H9 (cell line): Measurements from ENCODE around the gene TMEM41A. TPM values are rescaled to one million over a fixed set of nuclear protein-coding genes. Genes with fewer than 3 reads are reported as not detected.

Experiments
- DNase-seq: peaks from one replicate; pipeline ENCODE4 v3.0.0-alpha.2; 2017
- H2AFZ ChIP-seq: one replicate; pipeline ENCODE4 v1.6.1; 2013; ENCODE audit warnings: mild to moderate bottlenecking, low read length, control low read depth, moderate library complexity
- H2AK5ac ChIP-seq: 2 replicates; pipeline ENCODE4 v1.6.1; 2013; ENCODE audit warnings: low read length, control low read depth, mixed read lengths; ENCODE audit not compliant: insufficient read length
- H2BK120ac ChIP-seq: one replicate; pipeline ENCODE4 v1.6.1; 2013; ENCODE audit warnings: low read depth, mild to moderate bottlenecking, low read length, control low read depth, inconsistent platforms; ENCODE audit not compliant: poor library complexity, severe bottlenecking
- H2BK12ac ChIP-seq: 2 replicates; pipeline ENCODE4 v1.6.1; 2013; ENCODE audit warnings: low read length, control low read depth, mixed read lengths, low read depth; ENCODE audit not compliant: insufficient read length
- H2BK15ac ChIP-seq: 2 replicates; pipeline ENCODE4 v1.6.1; 2013; ENCODE audit warnings: low read depth, low read length, control low read depth
- H2BK20ac ChIP-seq: one replicate; pipeline ENCODE4 v1.6.1; 2013; ENCODE audit warnings: low read depth, mild to moderate bottlenecking, low read length, control low read depth, inconsistent platforms; ENCODE audit not compliant: poor library complexity, severe bottlenecking
- H2BK5ac ChIP-seq: 2 replicates; pipeline ENCODE4 v1.6.1; 2013; ENCODE audit warnings: low read length, control low read depth, mixed read lengths; ENCODE audit not compliant: insufficient read length
- H3K14ac ChIP-seq: 2 replicates; pipeline ENCODE4 v1.6.1; 2013; ENCODE audit warnings: low read length, control low read depth; ENCODE audit not compliant: insufficient read depth
- H3K18ac ChIP-seq: 2 replicates; pipeline ENCODE4 v1.6.1; 2013; ENCODE audit warnings: low read depth, mild to moderate bottlenecking, mixed read lengths, low read length, control low read depth; ENCODE audit not compliant: insufficient read length
- H3K23ac ChIP-seq: 2 replicates; pipeline ENCODE4 v1.6.1; 2013; ENCODE audit warnings: low read length, control low read depth, mixed read lengths, low read depth; ENCODE audit not compliant: insufficient read length
- H3K23me2 ChIP-seq: 2 replicates; pipeline ENCODE4 v1.6.1; 2013; ENCODE audit warnings: low read depth, mild to moderate bottlenecking, mixed read lengths, low read length, control low read depth; ENCODE audit not compliant: insufficient read length, poor library complexity, severe bottlenecking
- H3K27ac ChIP-seq: 2 replicates; pipeline ENCODE4 v1.5.1; 2013; ENCODE audit warnings: low read length, control low read depth, mixed read lengths, low read depth; ENCODE audit not compliant: insufficient read length
- H3K27me3 ChIP-seq: 2 replicates; pipeline ENCODE4 v1.6.1; 2013; ENCODE audit warnings: low read length, control low read depth, inconsistent platforms; ENCODE audit not compliant: insufficient read depth
- H3K4ac ChIP-seq: 2 replicates; pipeline ENCODE4 v1.6.1; 2013; ENCODE audit warnings: low read depth, mild to moderate bottlenecking, control low read depth, inconsistent platforms, low read length, moderate library complexity
- H3K4me1 ChIP-seq: 2 replicates; pipeline ENCODE4 v1.6.1; 2013; ENCODE audit warnings: low read length, control low read depth, inconsistent platforms; ENCODE audit not compliant: insufficient read depth
- H3K4me2 ChIP-seq: 2 replicates; pipeline ENCODE4 v1.6.1; 2013; ENCODE audit warnings: low read length, control low read depth, mixed read lengths; ENCODE audit not compliant: insufficient read length, insufficient read depth
- H3K56ac ChIP-seq: 2 replicates; pipeline ENCODE4 v1.6.1; 2013; ENCODE audit warnings: low read depth, mild to moderate bottlenecking, mixed read lengths, low read length, control low read depth; ENCODE audit not compliant: insufficient read length
- H3K79me1 ChIP-seq: 2 replicates; pipeline ENCODE4 v1.6.1; 2013; ENCODE audit warnings: low read depth, mild to moderate bottlenecking, moderate library complexity, low read length, control low read depth, inconsistent platforms; ENCODE audit not compliant: insufficient read depth, poor library complexity, severe bottlenecking
- H3K79me2 ChIP-seq: 2 replicates; pipeline ENCODE4 v1.6.1; 2013; ENCODE audit warnings: low read length, control low read depth, inconsistent platforms; ENCODE audit not compliant: insufficient read depth
- H3K9ac ChIP-seq: 2 replicates; pipeline ENCODE4 v1.6.1; 2013; ENCODE audit warnings: low read length, control low read depth, mixed read lengths; ENCODE audit not compliant: insufficient read length; ENCODE audit errors: extremely low read depth
- H3K9me3 ChIP-seq: one replicate; pipeline ENCODE4 v1.6.1; 2013; ENCODE audit warnings: low read depth, low read length, inconsistent platforms; ENCODE audit not compliant: control insufficient read depth
- H3T11ph ChIP-seq: one replicate; pipeline ENCODE4 v1.6.1; 2013; ENCODE audit warnings: mild to moderate bottlenecking, low read length, control low read depth, inconsistent platforms
- H4K20me1 ChIP-seq: one replicate; pipeline ENCODE4 v1.6.1; 2013; ENCODE audit not compliant: control insufficient read depth, insufficient read length, insufficient read depth
- H4K5ac ChIP-seq: 2 replicates; pipeline ENCODE4 v1.6.1; 2013; ENCODE audit warnings: low read depth, mild to moderate bottlenecking, mixed read lengths, low read length, control low read depth; ENCODE audit not compliant: insufficient read length
- H4K8ac ChIP-seq: replicated peaks from 2 replicates; pipeline ENCODE4 v1.6.1; 2013; ENCODE audit warnings: low read length, control low read depth, mixed read lengths, low read depth; ENCODE audit not compliant: insufficient read length
- H4K91ac ChIP-seq: 2 replicates; pipeline ENCODE4 v1.6.1; 2013; ENCODE audit warnings: low read depth, mild to moderate bottlenecking, moderate library complexity, mixed read lengths, low read length, control low read depth; ENCODE audit not compliant: insufficient read length
- H3K27ac Mint-ChIP-seq, 3 experiments: 2 replicates in 2 of 3; 3 replicates in 1 of 3; pipeline ENCODE4 v1.8.0; 2020 to 2021; ENCODE audit warnings: mixed read lengths in 3 of 3, mild to moderate bottlenecking in 1 of 3, moderate library complexity in 1 of 3
- H3K27me3 Mint-ChIP-seq: 2 replicates; pipeline ENCODE4 v1.8.0; 2021; ENCODE audit warnings: low read depth, mild to moderate bottlenecking, moderate library complexity, mixed read lengths
- H3K36me3 Mint-ChIP-seq, 3 experiments: 2 replicates in 2 of 3; 3 replicates in 1 of 3; pipeline ENCODE4 v1.8.0; 2020 to 2021; ENCODE audit warnings: low read depth in 3 of 3, mixed read lengths in 3 of 3; ENCODE audit not compliant: insufficient read depth in 1 of 3
- H3K4me1 Mint-ChIP-seq, 2 experiments: 2 replicates each; pipeline ENCODE4 v1.8.0; 2020; ENCODE audit warnings: mixed read lengths in 2 of 2
- H3K4me3 Mint-ChIP-seq, 2 experiments: 2 replicates in 1 of 2; 3 replicates in 1 of 2; pipeline ENCODE4 v1.8.0; 2020 to 2021; ENCODE audit warnings: mild to moderate bottlenecking in 2 of 2, mixed read lengths in 2 of 2, moderate library complexity in 1 of 2
- H3K9me3 Mint-ChIP-seq, 2 experiments: 2 replicates in 1 of 2; 3 replicates in 1 of 2; pipeline ENCODE4 v1.8.0; 2020; ENCODE audit warnings: mild to moderate bottlenecking in 2 of 2, mixed read lengths in 2 of 2, moderate library complexity in 1 of 2
- CTCF ChIP-seq: fragments of 200-600 bp; sonication (generic); conservative IDR thresholded peaks from 3 replicates; pipeline ENCODE4 v1.8.0; 2021; ENCODE audit warnings: antibody characterized with exemption, mild to moderate bottlenecking
- WGBS: extraction: QIAGEN DNeasy Blood & Tissue Kit; methylation state at CpG from one replicate; pipeline ENCODE4 v1.1.7; 2013; ENCODE audit warnings: missing lambda C conversion rate, low lambda C conversion rate, mixed read lengths; ENCODE audit not compliant: insufficient read length; ENCODE audit errors: extremely low coverage; 5-methylcytosine and 5-hydroxymethylcytosine counted together
- total RNA-seq: library from RNA; stranded (reverse); gene quantifications from 2 replicates; pipeline ENCODE4 v1.2.1, GENCODE V29; 2021

Gene TMEM41A
- total RNA-seq, 1 experiment from 2014 or later = 23.9 TPM

- no peaks in the 10 kb centered on the region for H3K4me1 ChIP-seq
- H2BK12ac ChIP-seq = no peak overlapping the region
- no peak overlapping the region for H2AK5ac ChIP-seq
- no peak for TF ChIP-seq CTCF
- H4K5ac ChIP-seq = no peak overlapping the region
- H3K4ac ChIP-seq = no peak overlapping the region
- no peak overlapping the region for H3K56ac ChIP-seq
- H2AFZ ChIP-seq = no peak overlapping the region
- H3K27ac Mint-ChIP-seq = no peak overlapping the region
- peaks cover 7% of the 10 kb centered on the region for H3K27me3 Mint-ChIP-seq
- no peaks in the 10 kb centered on the region for H3K23me2 ChIP-seq
- no peak for DNase-seq
- H3K79me1 ChIP-seq = no peaks in the 10 kb centered on the region
- no peak overlapping the region for H4K8ac ChIP-seq
- H3K4me1 Mint-ChIP-seq = no peaks in the 10 kb centered on the region
- no peaks in the 10 kb centered on the region for H4K20me1 ChIP-seq
- H3K23ac ChIP-seq = no peak overlapping the region
- no peaks in the 10 kb centered on the region for H3K9me3 ChIP-seq
- H3K27me3 ChIP-seq = no peaks in the 10 kb centered on the region
- no peak overlapping the region for H4K91ac ChIP-seq
- no peak overlapping the region for H3K18ac ChIP-seq
- H2BK20ac ChIP-seq = no peak overlapping the region
- no peak overlapping the region for H3K4me3 Mint-ChIP-seq
- no peak overlapping the region for H3K9ac ChIP-seq
- H3K36me3 Mint-ChIP-seq = no peaks in the 10 kb centered on the region
- H3K27ac ChIP-seq = no peak overlapping the region
- no peak overlapping the region for H2BK120ac ChIP-seq
- no peak overlapping the region for H2BK5ac ChIP-seq
- H3K9me3 Mint-ChIP-seq = no peaks in the 10 kb centered on the region
- no peak overlapping the region for H3K14ac ChIP-seq
- no peak overlapping the region for H3K4me2 ChIP-seq
- no peaks in the 10 kb centered on the region for H3K79me2 ChIP-seq
- WGBS = no CpG with 5 or more reads among the region's 2 CpGs
- no peak overlapping the region for H2BK15ac ChIP-seq
- H3T11ph ChIP-seq = no peak overlapping the region
Observed at GRCh38 chr3:185444329-185444728, 54.5 kb downstream of the TMEM41A start.
